Measurements from ENCODE around the gene PCYT2.
A peak's percentile ranks its signal among the peaks of the same experiment; 100 is the strongest.
"Not testable (repeated sequence)": the region's sequence is repeated elsewhere in the genome, so short reads cannot be mapped to it uniquely, and the experiment has no call there.

Gene PCYT2

DNA sequence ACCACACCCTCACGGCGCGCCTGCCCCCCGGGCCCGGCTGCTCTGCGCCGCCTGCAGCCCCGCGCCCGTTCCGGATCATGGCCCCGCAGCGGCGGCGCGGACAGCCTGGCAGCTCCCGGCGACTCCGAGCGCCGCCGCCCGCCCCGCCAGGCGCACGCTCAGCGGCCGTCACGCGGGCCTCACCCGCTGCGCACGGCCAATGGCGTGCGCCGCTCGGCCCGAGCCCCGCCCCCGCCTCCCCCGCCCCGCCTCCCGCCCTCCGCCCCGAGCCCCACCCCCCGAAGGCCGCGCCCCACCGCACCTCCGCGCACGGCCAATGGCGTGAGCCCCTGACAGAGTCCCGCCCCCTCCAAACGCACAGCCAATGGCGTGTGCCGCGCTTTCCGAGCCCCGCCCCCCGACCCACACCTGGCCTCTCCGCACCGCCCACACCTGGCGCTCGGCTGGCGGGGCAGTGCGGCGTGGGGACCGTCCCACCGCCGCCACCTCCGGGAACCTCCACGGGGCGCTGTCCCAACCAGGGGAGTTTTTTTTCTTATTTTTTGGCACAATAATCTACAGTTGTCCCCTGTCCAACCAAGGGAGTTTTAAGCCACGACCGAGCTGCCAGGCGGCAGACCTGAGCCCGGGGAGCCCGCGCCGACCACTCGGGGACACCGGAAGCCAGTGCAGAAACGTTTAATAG is at the start of gene PCYT2:
PCYT2 (minus strand) TSS at position 123 of the 685 bp plus-strand sequence; CDS start at position 79, 44 bp downstream.
- peak; percentile 95 for DNase-seq

DNA sequence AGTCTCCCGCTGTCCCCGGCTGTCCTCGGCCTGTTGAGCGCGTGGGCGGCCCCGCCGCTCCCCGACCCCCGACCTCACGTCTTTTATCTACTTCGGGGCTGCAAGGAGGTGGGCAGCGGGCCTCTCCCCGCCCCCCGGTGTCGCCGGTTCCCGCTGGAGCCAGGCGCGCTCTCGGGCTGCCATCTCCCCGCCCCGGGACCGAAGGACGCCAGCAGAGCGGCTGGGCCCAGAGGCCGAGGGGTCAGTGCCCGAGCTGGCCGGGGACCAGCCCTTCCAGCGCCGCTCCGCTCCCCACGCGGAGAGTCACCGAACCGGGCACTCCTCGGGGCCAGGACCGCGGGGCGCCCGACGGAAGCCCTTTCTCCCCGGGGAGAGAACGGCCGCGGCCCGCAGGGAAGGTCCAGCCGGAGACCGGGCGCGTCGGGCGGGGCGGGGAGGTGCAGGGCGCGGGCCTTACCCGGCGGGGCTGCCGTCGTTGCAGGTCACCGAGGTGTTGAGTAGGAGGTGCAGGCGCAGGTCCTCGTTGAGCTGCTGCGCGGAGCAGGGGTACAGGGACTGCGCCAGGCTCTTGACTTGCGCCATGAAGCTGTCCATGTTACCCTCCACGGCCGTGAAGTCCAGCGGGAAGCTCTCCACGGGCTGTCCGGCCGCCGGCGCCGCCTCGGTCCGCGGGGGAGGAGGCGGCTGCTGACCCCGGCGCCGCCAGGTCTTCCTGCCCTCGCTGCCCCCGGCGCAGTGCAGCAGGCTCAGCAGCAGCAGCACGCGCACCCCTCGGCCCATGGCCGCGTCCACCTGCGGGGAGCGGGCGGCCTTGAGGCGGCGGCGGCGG is 49.1 kb upstream of the PCYT2 start:
- DNase-seq, result no peak

DNA sequence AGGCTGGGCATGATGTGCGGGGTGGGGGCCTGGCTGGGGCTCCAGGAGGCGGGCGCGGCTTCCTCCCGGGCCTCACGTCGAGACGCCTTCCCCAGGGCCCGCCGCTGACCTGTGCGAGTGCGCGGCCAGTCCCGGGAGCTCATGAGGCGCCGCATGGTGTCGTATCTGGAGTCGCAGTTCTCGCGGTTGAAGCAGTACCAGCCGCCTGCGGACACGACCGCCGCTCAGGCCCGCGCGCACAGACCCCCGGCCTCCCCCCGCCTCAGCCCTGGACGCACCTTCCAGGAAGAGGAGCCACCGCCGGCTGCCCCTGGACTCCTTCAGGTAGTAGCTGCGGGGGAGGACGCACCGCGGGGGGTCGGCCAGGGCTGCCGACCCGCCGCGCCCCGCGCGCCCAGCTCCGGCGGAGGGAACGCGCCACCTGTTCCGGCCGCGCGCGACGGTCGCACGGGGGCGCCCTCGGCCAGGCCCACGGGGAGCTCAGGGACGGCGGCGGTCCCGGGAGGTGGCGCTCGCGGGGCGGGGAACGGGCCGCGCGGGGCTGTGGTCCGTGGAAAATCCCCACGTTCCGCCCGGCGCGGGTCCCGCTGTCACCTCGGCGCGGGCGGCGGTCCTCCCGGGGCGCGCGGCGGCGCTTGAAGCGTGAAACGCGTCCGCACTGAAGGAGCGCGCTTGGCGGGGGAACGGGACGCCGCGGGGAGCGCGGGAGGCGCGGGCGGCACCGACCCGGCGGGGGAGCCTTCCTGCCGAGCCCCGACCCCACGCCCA is 48.3 kb upstream of the PCYT2 start:
- DNase-seq, result peak; percentile 75

DNA sequence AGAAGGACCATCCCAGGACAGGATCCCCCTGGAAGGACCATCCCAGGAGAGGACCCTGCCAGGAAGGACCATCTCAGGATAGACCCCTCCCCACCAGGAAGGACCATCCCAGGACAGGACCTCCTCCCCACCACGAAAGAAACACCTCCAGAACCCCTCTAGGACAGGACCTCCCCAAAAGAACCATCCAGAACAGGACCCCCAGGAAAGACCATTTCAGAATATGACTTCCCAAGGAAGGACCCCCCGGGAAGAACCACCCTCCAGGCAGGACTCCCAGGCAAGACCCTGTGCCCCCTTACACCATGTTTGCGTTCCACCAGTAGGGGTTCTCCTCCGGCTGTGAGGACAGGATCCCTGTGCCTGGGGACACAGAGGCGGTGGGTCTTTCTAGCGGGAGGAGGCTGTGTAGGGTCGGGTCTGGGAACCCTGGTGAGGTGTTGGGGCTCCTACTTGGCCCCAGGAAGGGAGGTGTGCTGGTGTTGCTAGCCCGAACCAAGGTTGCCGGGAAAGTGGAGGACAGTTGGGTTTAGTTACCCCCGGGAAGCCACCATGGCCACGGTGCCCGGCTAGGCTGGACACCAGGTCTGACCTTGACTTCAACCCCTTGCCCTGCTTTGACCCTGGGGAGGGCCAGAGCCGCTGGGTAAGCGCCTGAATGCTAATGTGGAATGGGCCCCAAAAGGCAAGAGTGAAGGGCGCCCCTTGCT is 47.6 kb upstream of the PCYT2 start:
- DNase-seq, result no peak

DNA sequence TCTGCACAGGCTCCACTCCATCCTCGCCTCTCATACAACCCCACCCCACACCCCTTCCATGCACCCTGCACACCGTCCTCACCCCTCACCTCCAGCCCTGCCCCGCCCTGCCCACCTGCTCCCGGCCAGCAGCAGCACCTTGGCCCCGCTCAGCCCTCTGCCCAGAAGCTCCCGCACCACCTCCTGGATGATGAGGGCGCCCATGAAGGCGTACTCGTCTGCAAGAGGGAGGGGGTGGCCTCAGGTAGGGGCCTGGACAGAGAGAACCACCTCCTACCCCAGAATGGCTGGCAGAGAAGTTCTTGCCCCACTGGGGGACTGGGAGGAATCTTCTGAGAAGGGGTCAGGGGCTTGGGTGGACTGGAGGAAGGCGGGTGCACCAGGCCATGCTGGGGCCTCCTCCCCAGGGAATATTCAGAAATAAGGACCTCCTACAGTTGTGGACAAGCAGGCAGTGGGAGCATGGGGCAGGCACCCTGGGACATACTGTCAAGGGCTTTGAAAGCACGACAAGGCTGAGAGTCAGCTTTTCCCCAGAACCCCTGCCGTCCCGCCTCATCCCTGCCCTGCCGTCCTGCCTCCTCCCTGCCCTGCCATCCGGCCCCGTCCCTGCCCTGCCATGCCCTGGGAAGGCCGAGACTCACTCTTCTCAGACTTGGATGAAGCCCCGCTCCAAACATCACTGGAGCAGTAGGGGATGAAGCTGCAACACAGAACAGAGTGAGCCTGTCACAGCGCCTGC is 46.7 kb upstream of the PCYT2 start:
- DNase-seq, result no peak

DNA sequence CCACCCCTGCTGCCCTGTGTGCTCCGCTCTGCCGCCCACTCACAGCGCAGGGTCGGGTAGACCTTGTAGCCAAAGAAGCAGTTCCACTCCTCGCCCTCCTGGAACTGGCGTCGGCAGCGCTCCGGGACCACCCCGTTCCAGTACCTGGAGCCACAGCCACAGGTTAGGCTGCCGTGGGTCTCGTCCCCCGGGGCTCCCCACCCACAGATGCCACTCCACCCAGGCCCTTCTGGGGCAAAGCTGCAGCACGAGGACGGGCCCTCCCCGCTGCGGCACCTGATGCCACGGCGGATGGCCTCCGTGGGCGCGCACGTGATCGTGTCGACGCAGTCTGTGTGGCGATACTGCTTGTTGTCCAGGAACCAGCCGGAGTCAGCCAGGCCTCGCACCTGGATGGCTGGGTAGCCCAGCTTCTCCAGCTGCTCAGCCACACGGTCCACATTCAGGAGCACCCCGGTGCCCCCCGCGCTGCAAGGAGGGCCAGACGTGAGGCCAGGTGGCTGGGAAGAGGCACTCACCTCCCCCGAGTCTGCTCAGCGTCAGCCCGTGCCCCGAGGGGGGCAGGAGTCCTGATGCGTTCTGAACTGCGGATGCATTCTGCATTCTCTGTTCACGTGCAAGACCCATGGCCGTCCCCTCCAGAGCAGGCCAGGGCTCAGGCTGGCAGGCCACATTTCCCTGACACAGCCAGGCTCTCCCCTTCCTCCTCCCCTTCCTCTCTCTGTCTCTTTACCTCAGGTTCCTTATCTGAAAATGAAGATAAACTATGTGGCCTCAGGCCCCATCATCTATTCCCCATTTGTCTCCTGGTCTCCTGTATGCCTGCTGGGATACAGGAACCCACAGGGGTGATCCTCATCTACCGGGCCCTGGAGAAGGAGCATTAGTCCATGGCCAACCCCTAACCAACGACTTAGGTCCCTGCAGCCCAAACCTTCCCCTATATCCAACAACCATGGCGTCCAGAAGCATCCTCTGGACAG is 45.7 kb upstream of the PCYT2 start:
- DNase-seq, result no peak

DNA sequence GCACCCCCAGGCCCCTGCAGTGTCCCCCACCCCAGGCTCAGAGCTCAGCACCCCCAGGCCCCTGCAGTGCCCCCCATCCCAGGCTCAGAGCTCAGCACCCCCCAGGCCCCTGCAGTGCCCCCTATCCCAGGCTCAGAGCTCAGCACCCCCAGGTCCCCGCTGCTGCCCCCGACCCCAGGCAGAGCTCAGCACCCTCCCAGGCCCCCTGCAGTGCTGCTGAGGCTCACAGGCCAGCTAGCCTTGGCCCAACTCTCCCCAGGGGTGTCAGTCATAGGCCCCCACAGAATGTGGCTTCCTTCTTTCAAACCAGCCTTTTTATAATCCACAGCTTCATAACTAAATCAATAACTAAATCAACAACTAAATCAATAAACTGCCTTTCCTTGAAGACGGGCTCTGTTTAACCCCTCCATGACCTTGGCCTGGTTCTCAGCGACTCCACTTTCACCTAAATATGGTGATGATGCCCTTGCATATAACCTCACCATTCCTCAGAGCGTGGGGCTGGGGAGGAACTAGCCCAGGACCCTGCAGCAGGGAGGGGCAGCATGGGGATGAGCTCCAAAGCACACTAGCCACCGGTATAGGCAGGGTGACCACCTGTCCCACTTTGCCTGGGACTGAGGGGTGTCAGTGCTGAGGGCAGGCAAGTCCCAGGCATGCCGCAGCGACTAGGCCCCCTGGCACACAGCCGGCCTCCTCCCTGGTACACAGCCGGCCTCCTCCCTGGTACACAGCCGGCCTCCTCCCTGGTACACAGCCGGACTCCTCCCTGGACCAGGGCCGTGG is 44.8 kb upstream of the PCYT2 start:
- DNase-seq, result no peak

DNA sequence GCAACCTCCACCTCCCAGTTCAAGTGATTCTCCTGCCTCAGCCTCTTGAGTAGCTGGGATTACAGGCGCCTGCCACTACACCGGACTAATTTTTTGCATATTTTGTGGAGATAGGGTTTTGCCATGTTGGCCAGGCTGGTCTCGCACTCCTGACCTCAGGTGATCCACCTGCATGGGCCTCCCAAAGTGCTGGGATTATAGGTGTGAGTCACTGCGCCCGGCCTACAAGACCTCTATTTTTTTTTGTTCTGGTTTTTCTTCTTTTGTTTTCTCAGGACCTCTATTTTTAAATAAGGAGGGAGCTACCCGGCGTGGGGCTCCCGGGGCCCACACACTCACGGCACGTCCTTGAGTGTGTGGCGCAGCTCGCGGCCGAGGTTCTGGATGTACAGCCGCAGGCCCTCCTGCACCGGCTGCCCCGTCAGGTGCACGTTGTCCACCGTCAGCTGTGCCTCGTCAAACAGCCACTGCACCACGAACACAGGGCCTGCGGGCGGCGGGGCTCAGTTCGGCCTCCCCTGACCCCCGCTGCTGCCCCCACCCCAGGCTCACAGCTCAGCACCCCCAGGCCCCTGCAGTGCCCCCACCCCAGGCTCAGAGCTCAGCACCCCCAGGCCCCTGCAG is 44.0 kb upstream of the PCYT2 start:
- no peak for DNase-seq

DNA sequence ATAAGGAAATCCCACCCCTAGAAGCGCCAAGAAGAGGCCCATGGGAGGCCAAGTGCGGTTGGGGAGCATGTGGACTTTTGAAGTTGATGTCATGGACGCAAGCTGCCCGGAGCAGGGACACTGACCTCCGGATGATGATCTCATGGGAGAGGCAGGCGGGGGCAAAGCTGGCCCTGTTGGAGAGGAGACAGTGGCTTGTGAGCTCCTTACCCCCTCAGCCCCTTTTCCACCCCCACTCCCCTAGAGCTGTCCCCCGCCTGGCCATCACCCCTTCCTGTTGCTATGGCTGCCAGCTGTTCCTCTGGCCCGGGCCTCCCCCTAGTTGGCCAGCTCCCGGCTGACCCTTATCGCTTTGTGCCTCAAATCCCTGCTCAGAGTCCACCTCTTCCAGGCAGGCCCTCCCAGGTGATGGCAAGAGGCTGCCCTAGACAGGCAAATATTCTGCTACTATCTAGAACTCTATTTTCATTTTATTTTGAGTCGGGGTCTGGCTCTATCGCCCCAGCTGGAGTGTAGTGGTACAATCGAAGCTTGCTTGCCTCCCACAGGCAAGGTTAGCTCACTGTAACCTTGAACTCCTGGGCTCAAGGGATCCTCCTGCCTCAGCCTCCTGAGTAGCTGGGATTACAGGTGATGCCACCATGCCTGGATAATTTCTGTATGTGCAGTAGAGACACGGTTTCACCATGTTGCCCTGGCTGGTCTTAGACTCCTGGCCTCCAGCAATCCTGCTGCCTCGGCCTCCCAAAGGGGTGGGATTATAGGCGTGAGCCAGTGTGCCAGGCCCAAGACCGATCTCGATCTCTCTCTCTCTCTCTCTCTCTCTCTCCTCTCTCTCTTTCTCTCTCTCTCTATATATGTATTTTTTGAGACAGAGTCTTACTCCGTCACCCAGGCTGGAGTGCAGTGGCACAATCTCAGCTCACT is 43.2 kb upstream of the PCYT2 start:
- no peak for DNase-seq

DNA sequence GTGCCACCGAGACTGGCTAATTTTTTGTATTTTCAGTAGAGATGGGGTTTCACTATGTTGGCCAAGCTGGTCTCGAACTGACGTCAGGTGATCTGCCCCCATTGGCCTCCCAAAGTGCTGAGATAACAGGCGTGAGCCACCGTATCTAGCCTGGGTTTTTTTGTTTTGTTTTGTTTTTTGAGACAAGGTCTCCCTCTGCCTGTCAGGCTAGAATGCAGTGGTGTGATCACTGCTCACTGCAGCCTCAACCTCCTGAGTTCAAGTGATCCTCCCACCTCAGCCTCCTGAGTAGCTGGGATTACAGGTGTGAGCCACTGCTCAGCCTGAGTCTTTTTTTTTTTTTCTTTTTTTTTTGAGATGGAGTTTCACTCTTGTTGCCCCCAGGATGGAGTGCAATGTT is 42.2 kb upstream of the PCYT2 start:
- DNase-seq, result not testable (repeated sequence)

DNA sequence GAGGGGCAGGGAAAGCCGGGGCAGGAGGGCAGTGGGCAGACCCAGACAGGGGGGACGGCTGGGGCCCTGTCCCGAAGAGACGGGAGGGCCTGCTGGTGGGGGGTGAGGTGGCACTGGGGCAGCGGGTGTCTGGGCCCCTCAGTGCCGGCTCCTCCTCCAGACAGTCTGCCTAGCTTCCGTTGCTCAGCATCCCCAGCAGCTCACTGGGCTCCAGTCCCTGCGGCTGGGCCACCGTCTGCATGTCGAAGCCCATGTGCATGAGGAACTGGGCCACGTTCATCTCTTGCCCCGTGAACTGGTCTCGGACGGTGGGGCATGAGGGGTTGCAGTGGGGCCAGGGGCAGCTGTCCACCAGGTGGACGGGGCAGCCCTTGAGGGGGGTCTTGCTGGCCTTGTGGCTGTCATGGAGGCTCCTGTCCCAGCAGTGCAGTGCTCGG is 41.6 kb upstream of the PCYT2 start:
- DNase-seq, result no peak

DNA sequence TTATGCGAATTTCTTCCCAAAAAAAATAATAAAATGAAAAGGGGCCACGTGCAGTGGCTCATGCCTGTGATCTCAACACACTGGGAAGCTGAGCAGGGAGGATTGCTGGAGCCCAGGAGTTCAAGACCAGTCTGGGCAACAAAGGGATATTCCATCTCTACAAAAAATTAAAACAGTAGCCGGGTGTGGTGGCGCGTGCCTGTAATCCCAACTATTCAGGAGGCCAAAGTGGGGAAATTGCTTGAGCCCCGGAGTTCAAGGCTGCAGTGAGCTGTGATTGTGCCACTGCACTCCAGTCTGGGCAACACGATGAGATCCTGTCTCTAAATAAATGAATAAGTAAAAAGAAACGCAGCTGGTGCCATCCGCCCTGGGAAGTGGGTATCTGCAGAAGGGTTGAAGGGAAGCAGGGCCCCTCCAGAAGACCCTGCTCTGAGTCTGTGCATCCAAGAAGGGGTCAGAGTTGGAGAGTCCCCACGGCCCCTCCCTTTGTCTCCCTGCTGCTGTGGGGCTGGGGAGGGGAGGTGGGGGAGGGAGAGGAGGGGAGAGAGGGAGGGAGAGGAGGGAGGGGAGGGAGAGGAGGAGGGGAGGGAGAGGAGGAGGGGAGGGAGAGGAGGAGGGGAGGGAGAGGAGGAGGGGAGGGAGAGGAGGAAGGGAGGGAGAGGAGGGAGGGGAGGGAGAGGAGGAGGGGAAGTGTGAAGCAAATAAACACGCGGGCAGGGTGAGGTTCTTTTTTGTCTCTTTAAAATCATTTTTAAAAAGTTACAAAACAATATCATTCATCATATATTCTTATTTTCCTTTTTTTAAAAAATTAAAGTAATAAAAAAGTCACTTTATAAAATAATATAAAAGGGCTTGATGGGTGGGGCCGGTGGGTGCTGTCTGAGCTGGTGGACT is 40.8 kb upstream of the PCYT2 start:
- no peak for DNase-seq

DNA sequence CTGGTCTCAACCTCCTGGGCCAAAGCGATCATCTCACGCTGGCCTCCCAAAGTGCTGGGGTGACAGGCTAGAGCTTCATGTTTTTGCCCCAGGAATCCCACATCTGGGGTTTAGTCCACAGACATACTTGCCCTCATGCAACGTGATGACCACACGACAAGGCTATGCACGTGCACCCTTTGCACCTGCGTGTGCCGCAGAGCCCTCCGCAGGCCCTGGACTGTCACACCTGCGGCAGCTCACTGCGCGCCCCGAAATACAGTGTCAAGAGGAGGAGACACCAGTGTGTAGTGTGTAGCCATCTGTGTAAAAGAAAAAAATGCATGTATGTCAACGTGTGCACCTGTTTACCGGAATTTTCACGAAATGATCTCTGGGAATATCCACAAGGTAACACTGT is 39.3 kb upstream of the PCYT2 start:
- no peak for DNase-seq

DNA sequence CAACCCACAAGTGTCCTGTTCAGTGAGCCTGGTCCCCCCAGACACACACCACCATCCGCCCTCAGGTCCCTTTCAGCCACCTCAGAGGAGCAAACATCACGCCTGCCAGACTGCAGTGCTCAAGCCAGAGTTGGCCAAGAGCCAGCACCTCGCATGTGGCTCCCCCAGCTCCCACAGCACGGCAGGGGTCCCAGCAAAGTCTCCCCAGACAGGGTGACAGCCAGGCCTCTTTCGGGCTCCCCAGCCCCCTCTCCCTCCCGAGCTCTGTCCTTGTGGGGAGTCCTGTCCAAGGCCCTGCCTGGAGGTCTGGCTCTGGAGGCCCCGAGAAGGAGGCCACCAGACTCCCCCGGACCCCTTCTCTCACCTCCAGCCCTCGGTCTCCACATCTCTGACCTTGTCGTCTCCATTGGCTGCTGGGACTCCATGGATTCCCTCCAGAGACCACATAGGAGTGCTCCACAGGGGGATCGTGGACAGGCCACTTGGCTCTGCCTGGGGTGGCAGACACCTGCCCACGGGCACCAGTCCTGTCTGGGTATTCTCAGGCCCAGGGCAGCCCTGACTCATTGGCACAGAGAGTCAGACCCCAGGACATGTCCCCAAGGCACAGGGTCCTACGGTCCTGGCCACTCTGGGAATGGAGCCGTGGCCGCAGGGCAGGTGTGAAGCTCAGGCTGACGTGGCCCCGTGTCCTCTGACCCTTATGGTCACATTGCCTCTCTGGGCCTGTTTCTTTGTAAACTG is 37.6 kb upstream of the PCYT2 start:
- no peak for DNase-seq

DNA sequence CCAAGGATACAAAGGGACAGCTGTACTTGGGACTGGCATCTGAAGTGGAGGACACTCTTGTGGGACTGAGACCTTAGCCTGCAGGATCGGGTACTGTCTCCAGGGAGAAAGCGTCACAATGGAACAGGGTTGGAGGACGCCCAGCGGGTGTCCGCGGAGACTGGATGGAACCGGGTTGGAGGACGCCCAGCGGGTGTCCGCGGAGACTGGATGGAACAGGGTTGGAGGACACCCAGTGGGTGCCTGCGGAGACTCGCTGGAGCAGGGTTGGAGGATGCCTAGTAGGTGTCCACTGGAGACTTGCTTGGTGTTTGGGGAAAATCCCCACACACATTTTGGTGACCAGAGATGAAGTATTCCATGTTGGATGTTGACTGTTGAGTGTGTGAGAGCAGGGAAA is 36.0 kb upstream of the PCYT2 start, which contains the start of gene MYADML2:
MYADML2 (minus strand) TSS at position 45 of the 400 bp plus-strand sequence. CDS start 5,492 bp downstream, outside the sequence.
- DNase-seq, result no peak

DNA sequence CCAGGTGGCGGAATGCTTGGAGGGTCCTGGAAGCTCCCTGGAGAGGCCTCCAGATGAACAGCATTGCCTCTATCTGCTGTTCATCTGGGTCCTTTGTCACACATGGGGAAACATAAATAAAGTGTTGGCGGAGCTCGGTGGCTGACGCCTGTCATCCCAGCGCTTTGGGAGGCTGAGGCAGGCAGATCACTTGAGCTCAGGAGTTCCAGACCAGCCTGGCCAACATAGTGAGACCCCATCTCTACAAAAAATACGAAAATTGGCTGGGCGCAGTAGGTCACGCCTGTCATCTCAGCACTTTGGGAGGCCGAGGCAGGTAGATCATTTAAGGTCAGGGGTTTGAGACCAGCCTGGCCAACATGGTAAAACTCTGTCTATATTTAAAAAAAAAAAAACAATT is 33.7 kb upstream of the PCYT2 start:
- DNase-seq, result no peak

Measured in activated CD4-positive, alpha-beta T cell treated with anti-CD3 and anti-CD28 coated beads, Interleukin-2, Interleukin-6, amounts not matched to agents 100 ng/mL and 50 ng/mL, durations not matched to agents 16 hours and 8 hours (primary cell).